Activated gamma-delta T cell treated with anti-CD3 and anti-CD28 coated beads, Interleukin-2, amount 50 U/mL, for 16 hours (primary cell): ENCODE measurements around the gene NKX6-2.

Experiments used
- DNase-seq: peaks from one replicate; pipeline ENCODE4 v3.0.0-alpha.2; 2020; ENCODE audit warnings: low read depth

Gene NKX6-2

DNA sequence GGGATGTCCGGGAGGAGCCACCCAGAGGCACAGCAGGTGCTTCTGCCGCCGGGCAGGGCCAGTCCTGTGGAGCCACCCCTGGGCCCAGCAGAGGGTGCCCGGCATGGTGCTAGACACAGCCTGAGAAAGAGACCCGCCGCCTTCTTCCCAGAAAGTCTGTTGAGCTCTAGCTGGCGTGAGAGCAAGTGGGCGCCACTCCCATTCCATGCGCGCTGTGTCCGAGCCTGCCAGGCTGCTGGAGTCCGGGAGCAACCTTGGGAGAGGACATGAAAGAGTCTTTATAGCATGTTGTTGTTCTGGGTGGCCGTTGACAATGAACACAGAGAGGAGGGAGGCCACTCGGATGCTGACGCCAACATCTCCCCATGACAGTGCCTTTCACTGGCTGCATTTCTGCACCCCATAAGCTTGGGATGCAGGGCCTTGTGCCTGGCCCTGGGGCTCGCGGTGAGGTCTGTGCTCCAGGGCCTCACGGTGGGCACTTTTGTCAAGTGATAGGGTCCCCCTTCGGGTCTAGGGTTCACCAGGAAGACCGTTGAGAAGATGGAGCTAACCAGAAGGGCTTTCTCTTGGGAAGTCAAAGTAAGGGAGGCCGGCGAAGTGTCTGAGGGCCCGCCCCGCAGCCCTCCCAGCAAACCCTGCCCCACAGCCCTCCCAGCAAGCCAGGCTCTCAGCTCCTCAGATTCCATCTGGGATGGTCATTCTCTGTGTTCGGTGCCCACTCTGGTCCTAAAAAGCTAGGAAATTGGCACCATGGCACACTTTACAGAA, 47.3 kb downstream of the NKX6-2 start:
- DNase-seq, result no peak

DNA sequence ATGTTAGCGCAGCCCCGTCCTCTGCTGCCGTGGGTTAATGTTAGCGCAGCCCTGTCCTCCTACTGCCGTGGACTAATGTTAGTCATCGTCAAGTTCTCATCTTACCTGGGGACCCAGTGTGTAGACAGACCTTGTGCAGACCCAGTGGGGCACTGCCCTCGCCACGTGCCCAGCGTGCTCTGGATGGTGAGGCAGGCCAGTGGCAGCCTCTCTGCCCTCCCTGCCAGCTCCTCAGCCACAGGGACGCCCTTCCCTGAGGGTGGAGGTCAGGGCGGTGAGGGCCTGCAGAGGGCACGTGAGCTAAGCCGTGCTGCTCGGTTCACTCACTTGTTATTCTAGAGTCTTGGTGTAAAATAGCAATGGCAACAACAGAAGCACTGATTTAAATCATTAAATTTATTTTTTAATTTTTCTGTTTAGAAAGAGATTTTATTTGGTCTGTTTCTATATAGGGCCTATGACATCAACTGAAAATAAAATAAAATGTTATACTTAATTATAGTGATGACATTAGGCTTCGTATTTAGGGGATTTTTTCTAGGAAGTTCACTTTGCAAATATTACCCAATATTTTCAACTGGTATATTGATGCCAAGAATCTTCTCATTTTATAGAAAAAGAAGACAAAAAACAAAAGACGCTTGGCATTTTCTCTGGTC, 48.4 kb downstream of the NKX6-2 start:
- DNase-seq, result no peak

DNA sequence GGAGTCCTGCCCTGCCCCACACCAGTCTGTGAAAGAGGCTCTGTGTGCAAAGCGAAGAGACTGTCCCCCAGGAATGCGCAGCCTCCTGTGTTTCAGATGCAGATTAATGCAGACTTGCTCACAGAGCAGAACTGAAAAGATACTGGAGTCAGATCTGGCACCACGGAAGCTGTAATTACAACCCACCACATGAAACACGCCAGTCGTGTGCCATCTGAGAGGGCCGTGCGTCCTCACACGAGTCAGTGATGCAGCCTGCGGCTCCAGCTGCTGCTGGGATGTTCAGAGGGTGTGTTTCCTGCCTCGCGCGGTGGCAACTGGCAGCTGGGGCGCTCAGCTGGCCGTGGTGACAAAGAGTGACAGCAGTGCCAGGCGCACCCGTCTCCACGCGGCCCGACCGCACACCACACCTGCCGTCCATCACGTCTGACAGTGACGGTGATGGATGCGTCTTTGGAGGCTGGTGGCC, 50.0 kb downstream of the NKX6-2 start:
- DNase-seq, result no peak

DNA sequence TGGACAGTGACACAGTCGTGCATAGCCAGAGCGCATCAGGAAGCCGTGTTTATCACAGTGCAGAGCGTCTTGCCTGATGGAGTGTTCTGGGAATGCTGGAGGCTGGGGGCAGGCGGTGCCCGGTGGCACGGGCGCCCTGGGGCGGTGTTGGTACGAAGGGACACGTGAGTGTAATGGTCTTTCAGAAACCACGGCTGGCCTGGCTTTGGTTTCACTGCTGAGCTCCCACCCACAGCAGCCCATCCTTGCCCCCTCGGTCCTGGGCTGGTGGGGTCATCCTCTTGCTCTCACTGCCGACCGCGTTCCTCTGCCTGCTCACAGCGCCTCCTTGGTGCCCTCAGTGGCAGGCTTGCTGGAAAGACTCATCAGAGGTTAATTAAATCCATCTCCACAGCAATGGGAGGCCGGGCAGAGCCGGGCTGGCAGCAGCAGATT, 50.6 kb downstream of the NKX6-2 start:
- no peak for DNase-seq

DNA sequence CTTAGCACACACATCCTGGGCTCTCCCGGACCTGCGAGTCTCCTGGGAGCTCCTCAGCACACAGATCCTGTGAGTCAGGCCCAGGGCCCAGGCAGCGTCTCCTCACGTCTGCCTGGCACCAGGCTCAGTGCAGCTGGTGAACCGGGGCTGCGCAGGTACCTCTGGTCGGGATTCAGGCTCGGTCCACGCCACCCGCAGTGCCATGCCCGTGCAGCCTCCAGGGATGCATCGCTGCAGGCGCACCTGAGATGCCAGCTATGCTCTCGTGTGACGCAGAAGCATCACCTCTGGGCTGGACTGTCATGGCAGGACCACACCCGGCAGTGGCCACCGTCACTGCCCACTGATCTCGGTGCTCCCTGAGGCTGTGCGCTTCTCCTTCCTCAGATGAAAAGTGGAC, 52.0 kb downstream of the NKX6-2 start:
- no peak for DNase-seq
